SW 1271 (cell line): ENCODE results near the gene COL18A1.

Experiments used
- DNase-seq, 2 experiments: peaks; one replicate each; lab custom pipeline; 2025; lab: John Stamatoyannopoulos, UW

The COL18A1 gene

DNA sequence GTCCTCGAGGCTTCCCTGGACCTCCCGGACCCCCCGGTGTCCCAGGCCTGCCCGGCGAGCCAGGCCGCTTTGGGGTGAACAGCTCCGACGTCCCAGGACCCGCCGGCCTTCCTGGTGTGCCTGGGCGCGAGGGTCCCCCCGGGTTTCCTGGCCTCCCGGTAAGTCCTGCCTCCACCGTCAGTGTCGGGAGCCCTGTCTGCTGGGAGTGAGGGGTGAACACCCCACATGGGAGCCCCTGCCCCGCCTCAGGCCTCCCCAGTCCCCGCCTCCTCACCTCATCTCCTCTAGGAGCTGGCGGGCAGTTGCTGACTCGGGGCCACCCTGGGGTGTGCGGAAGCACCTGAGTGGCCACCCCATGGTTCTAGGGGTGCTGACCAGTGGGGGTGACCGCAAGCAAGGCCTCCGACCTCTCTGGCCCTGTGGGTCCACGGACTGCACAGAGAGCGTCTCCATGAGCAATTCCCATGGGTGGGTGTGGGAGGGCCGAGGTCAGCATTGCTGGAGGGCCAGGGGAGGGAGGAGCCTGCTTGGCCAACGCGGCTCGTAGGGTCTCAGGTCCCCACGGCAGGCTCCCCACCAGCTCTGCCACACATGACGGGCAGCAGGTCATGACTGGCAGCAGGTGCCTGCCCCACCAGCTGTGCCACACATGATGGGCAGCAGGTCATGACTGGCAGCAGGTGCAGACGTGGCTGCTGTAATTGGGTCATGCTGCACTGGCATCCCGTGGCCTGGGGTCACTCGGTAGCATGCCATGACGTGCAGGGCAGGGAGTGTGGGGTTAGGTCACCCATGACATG is 75.9 kb downstream of the COL18A1 start:
- no peak for DNase-seq

DNA sequence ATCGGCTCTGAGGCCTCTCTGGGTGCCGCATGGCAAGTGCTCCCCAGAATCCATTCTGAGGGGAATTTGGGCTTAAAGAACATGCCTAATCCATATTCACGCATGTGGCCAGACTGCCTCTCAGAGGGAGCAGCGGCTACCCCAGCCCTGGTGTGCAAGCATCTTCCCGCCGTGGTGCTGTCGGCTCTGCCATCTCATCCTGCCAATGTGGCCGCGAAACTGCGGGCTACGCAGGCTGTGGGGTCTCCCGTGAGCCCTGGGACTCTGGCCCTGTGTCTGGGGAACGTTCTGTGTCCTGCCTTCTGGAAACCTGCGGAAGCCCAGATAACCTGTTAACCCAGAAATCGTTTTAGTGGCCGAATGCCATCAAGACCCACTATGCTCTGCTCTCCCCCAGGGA is 76.6 kb downstream of the COL18A1 start:
- no peak for DNase-seq

DNA sequence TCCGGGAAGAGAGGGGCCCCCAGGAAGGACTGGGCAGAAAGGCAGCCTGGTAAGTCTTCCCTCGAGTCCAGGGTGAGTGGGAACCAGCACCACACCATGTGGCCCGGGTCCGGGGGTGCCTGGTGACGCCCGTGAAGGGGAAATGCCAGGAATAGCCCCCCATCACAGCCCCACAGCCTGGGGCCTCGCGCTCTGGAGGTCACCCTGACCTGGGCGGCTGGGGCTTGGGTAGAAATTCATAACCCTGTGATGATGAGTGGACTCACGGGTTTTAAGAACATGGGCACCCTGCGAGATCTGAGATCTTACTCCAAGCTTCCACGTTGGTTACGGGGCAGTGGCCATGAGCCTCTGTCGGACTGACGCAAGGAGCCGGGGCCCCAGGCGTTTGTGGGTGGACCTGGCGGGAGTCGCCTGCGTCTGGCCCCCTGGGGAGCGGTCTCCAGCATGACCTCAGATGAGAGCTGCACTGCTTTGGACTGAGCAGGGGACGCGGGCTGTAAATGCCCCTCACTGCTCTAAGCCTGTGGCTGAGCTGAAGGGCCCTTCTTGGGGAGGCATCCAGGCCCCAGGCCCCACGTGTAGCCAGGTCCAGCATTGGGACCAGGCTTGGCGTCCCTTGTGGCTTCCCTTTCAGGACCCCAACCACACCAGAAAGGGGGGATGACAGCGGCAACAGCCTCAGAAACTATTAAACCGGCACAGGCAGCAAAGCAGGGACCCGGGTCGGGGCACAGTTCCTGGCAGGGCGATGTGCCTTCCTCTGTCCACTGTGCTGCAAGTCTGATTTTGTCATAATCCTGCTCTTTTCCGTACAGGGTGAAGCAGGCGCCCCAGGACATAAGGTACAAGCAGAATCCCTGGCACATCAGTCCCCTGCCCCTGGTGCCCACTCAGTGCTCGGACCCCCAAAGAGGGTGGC is 77.3 kb downstream of the COL18A1 start:
- no peak for DNase-seq

DNA sequence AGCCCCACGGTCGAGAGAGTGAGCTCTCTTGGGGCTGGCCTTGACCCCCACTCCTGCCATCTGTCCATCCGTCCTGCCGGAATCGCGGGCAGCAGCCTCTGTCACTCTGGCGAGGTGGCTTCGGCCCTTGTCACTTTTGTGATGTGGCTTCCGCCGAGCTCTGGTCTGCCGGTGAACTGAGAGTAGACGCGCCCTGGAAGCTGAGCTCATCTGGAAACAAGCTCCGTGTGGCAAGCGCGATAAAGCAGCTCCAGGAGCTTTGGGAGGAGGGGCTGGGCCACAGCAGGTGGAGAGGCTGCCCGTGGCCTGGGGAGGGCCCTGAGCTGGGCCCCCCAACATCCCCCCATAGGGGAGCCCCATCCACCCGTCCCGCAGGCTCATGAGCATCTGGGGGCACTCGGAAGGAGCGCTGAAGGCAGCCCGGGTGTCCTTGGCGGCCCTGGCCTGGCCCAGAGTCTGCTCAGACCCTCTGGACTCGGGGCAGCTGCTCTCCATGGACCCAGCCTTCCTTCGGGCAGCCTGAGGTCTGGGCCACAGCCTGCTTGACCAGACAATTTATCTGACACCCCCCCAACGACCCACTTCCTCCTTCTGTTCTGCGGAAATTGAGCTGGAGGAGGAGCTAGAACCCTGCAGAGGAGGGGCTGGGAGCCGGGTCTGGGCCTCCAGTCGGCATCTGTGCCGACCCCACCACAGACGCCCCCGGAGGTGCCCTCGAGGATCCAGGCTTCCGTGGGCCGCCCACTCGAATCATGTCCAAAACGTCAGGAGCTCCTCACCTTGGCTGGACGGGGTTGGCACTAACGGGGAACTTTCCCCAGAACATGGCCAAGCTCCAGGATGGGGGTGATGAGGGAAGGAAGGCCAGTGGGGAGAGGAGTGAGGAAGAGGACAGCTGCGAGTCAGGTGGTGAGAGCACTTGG is 78.2 kb downstream of the COL18A1 start:
- DNase-seq, result no peak

DNA sequence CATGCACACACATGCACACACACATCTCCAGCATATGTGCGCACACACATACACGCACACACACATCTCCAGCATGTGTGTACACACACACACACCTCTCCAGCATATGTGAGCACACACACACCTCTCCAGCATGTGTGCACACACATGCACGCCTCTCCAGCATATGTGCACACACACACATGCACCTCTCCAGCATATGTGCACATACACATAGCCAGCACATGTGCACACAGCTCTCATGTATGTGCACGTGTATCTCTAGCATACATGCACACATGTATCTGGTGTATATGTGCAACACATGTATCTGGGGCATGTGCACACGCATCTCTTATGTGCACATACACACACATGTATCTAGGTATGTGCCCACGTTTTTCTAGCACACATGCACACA is 79.4 kb downstream of the COL18A1 start:
- DNase-seq, result no peak

DNA sequence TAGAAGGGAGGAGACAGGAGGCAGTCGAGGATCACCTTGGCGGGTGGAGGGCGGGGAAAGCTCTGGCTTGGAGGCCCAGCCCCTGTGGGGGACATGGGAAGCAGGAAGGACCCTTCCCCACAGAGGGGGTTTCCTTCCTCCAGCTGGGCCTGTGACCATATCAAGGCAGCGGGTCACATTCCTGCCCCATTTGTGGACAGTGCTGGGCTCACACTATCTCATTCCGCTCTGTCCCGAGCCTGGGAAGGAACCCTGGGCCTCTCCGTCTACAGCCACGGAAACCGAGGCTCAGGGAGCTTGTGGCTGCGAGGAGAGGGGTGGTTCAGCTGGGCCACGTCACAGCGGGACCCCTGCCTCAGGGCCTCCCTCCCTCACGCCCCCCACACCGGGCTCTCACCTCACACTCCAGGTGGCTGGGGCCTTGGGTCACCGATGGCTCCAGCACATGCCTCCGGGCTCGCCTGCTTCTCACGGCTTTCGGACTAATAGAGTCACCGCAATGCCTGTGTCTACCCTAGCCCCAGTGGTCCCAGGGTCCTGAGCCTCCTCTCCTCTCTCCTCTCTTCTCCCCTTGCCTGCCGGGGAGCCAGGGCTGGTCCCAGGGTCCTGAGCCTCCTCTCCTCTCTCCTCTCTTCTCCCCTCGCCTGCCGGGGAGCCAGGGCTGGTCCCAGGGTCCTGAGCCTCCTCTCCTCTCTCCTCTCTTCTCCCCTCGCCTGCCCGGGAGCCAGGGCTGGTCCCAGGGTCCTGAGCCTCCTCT is 80.9 kb downstream of the COL18A1 start:
- DNase-seq, result no peak

DNA sequence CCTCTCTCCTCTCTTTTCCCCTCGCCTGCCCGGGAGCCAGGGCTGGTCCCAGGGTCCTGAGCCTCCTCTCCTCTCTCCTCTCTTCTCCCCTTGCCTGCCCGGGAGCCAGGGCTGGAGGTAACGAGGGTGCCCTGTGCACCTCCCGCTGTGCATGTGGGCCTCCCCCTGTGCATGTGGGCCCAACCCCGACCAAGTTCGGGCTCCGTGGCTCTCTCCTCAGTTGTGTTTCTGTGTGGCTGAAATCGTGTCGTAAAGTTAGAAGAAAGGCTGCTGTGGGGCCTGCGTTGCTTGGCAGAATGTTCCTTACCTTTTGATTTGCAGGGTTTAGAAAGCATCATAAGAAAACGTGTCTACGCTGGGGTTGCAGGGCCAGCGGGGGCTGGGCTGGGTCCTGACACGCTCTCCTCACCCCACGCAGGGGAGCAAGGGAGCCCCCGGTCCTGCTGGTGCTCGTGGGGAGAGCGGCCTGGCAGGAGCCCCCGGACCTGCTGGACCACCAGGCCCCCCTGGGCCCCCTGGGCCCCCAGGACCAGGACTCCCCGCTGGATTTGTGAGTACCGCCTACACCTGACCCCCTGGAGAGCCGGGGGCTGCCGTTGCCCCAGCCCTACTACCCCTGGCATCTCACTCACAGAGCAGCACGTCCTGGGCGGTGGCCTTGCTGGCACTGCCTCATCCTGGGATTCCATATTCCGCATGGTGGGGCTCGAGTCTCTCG is 81.6 kb downstream of the COL18A1 start:
- no peak for DNase-seq

DNA sequence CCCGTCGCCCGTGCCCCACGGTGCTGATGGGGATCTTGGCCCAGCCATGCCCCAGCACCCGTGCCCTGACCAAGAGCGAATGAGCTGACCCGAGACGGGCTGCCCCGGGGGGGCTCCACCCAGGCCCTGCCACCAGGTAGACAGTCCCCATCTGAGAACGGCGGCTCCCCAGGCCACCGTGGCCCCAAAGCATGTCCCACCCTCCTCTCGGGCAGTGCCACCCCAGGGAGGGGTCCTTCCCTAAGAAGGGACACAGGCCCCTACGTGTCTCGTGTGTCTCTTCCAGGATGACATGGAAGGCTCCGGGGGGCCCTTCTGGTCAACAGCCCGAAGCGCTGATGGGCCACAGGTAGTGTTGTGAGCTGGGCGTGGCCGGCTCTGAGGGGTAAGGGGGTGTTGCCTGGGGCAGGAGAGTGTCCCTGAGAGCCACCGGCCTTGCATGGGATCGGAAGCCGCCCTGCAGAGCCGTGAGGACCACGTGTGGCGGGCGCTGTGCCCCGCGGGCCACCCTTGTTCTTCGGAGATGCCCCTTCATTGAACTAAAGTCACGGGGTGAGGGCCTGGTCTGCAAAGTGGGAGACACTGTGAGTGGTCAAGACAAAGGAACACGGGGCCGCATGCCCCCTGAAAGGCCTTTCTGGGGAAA is 82.3 kb downstream of the COL18A1 start:
- no peak for DNase-seq

DNA sequence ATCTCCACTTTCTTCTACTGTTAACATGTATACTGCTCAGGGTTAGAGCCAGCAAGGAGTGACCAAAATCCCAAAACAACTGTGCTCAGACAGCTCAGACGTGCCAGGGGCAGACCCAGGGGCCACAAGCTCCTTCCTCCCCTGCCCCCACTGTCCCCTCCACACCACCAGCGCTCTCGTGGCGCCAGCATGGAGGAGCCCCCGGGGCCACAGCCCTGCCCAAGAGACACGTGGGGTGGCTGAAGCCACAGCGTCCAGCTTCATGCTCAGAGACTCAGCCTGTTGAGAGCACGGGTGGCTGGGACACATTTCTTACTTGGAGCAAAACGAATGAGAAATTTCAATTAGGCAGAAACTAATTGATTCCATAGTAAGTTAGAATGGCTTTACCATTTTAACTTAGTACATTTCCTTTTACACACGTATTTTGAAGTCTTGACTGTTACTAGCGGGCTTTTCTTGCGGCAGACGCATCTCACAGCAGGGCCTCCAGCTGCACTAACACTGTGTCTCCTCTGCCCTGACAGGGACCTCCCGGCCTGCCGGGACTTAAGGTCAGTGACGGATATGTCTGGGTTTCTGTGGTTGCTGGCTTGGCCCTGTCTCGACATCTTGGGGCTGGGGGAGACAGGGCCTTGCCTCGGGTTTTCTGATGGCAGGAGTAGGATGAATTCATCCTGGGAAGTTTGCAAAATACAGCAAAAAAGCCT is 83.1 kb downstream of the COL18A1 start:
- no peak for DNase-seq

DNA sequence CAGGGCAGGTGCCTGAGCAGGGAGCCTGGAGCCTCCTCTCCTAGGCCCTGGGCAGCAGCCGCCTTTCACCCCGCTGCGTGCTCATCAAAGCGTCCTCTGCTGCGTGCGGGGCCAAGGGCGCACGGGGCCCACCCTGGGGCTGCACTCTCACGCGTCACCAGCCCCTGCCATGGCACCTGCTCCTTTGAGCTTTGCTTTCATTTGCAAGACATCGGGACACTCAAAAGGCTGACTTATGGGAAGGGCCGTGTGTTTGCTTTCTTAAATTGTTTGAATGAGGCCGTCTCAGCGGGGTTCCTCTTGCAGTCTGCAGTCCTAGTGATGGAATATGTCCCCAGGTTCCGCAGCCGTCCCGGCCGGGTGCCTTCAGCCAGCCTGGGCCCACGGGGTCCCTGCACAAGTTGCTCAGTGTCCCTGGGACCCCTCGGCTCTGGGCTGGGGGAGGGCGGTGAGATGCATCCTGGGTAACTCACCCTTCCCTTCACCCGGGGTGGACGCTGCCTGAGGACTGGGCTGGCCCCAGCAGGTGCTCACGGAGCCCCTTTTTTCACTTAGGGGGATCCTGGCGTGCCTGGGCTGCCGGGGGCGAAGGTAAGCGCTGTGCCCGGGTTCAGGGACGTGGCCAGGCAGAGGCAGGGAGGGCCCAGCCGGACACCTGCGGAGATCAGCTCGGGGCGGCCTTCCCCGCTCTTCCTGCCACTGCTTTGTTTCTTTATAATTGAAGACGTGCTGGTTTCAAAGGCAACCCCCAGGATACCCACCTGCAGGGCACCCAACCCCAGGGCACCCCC is 84.2 kb downstream of the COL18A1 start:
- no peak for DNase-seq

DNA sequence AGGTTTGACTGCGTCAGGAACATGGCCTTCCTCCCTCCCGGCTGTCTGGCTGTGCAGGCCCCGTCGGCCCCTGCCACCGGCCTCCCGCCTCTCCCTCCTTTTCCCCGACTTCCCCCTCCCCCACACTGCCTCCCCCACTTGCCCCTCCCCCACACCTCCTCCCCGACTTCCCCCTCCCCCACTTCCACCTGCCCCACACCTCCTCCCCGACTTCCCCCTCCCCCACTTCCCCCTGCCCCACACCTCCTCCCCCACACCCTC is 84.7 kb downstream of the COL18A1 start:
- DNase-seq, result no peak

DNA sequence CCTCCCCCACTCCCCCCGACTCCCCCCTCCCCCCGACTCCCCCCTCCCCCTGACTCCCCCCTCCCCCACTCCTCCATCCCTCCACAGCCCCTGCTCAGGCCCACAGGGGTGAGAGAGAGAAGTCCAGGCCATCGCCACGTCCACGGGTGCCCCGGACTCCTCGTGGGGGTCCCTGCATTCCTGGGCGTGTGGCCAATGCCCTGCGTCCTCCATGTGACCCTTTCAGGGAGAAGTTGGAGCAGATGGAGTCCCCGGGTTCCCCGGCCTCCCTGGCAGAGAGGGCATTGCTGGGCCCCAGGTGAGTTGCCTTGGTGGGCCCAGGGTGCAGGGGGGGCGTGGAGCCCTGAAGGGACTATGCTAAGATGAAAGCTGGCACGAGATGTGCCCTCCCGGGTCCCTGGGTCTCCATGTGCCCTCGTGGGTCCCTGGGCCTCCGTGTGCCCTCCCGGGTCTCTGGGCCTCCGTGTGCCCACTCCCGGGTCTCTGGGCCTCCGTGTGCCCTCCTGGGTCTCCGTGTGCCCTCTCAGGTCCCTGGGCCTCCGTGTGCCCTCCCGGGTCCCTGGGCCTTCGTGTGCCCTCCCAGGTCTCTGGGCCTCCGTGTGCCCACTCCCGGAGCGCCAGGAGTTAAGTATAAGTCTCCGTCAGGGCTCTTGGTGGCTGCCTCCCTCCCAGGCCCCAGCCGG is 85.2 kb downstream of the COL18A1 start:
- DNase-seq, result no peak

DNA sequence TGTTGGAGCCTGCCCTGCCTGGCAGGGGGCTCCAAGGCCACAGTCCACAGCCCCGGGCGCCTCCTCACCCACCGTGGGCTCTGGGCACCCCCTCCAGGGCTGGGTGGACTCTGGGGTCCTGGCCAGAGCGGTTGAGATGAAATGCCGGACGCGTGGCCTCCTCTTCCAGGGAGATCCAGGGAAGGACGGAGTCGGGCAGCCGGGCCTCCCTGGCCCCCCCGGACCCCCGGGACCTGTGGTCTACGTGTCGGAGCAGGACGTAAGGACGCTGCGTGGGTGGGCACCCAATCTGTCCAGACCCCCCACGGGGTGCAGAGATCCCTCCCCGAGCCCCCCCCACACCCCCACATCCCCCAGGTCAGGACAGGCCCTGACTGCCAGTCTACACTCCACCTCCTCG is 86.1 kb downstream of the COL18A1 start:
- DNase-seq, result no peak

DNA sequence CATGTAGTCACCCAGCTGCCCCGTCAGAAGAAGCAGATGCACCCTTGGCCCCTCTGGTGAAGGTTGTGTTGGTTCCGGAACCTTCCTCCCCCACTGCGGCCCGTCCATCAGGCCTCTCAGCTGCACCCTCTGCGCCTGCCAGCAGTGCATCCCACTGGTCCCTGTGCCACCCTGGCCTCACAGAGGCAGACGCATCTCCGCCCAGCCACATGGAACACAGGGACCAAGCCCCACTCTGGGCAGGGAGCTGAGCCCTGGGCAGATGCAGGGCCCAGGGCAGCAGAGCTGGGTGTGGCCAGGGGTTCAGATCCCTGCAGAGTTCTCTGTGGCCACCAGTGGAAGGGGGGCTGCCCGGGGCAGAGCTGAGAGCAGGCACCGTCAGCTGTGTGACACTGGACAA is 86.7 kb downstream of the COL18A1 start:
- DNase-seq, result no peak

DNA sequence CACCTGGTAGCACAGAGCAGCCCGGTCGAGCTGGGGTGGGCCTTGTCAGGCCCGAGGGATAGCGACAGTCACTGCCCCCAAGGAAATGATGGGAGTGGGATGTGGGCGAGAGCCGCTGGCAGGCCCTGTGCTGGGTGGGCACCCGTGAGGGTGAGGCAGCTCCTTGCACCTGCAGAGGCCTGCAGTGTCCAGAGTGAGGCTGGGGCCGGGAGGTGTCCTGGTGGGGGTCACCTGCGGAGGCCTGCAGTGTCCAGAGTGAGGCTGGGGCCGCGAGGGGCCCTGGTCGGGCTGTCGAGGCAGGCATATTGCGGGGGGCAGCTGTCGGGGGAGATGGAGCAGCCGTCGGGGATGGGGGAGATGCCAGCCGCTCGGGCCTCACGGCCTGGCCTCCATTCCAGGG is 87.8 kb downstream of the COL18A1 start:
- DNase-seq, result no peak

DNA sequence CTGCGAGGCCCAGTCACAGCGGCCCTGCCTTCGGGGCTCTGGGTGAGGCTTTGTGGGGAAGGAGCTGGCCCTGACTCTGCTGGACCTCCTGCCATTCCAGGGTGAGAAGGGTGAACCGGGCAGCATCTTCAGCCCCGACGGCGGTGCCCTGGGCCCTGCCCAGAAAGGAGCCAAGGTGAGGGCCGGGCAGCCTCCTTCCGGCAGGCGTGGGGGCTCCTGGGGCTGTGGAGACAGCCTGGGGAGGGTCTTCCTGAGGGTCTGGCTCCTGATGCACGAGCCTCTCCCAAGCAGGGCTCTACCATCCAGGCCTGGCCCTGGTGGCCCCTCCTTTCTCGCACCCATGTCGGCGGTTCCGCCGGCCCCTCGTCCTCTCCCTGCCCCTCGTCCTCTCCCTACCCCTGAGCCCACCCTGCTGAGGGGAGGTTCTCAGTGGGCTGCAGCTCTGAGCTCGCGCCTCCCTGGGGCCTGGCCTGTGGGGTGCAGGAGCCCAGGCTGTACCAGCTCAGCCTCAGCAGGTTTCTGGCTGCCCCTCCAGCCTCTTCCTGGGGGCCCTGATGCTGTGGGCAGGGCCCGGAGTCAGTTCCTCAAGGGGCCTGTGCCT is 88.5 kb downstream of the COL18A1 start:
- no peak for DNase-seq

DNA sequence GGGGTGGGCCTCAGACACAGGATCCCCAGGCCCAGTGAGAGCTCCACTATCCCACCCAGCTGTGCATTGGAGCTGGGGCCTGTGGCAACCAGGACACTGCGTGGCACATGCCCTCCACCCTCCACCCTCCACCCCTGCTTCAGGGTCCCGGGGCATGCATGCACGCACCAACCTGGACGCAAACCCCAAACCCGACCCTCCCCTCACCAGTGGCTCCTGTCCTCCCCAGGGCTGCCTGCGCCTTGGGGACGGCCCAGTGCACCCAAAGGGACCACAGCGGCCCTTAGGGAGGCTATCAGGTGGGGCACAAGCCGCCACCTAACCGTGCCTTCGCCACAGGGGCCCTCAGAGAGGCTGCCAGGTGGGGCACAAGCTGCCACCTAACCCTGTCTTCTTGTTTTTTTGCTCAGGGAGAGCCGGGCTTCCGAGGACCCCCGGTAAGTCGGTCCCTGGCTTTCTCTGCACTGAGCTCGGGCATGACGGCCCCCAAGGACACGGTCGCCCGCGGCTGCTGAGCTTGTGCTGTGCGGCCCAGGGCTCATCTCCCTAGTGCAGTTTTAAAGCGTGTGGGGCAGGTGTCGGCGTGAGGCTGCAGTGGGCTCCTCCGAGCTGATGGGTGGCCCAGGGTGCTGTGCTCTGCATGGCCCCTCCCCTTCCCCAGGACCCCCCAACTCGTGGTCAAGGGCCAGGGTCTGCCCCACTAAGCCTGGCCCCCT is 89.3 kb downstream of the COL18A1 start:
- DNase-seq, result no peak
